Measurements from ENCODE around the gene GDF15. TPM values are rescaled to one million over a fixed set of nuclear protein-coding genes. Genes with fewer than 3 reads are reported as not detected.

Gene GDF15
- total RNA-seq, 1 experiment from 2014 or later: 425 TPM

- Histone ChIP-seq H3K27me3 (ENCODE audit: insufficient read depth, low read length) (no peaks in the 10 kb centered on the region), H3K9me2 (ENCODE audit: insufficient read depth) (no peaks in the 10 kb centered on the region), H3K4me3 (replicated peaks in 1 of 2; ENCODE audit: low read depth in 1 of 2, low read length in 2 of 2) (no peak overlapping the region), H2AFZ (ENCODE audit: low read depth, low read length, poor library complexity, severe bottlenecking) (no peak overlapping the region), H3K27ac (ENCODE audit: low read depth, low read length) (peak overlapping the region; percentile 82), H3K79me2 (ENCODE audit: insufficient read depth, low read length) (peaks cover 16% of the 10 kb centered on the region), H3K9me3 (ENCODE audit: control insufficient read depth in 1 of 2, insufficient read depth in 1 of 2, low read depth in 1 of 2, low read length in 2 of 2) (no peaks in the 10 kb centered on the region), H3K4me1 (ENCODE audit: control insufficient read depth in 1 of 2, insufficient read depth in 2 of 2, low read length in 2 of 2) (peaks cover 21 to 60% of the 10 kb centered on the region in 2 experiments), H4K20me1 (ENCODE audit: insufficient read depth) (no peaks in the 10 kb centered on the region), H3K36me3 (ENCODE audit: control insufficient read depth in 1 of 2, insufficient read depth in 2 of 2, low read length in 2 of 2) (peaks cover 0 to 6% of the 10 kb centered on the region in 2 experiments; a peak in 2 of 4 replicates), H3K4me2 (ENCODE audit: low read length) (peak overlapping the region; percentile 33; the same call in 1 of the 2 replicates), H3K9ac (ENCODE audit: low read length) (no peak overlapping the region)
- RAD21 ChIA-PET (ENCODE audit: low non-redundant PET in 1 of 2, low total read pairs in 2 of 2, uncharacterized antibody in 2 of 2, unreplicated experiment in 2 of 2): no interaction called here
- DNase-seq (ENCODE audit: low read depth, low spot score) (no peak), ATAC-seq (no peak)
- no TSS peak for BruUV-seq (replicated peaks)
- CTCF ChIA-PET: interaction anchor here (0.8 to 2.6 kb wide), 5 partner anchors 14 to 111 kb away, joined by 3 to 11 read pairs (median 3); partner anchors contain the start of gene SSBP4
- TF ChIP-seq, protein P1, sequence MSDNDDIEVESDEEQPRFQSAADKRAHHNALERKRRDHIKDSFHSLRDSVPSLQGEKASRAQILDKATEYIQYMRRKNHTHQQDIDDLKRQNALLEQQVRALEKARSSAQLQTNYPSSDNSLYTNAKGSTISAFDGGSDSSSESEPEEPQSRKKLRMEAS (IDR thresholded peaks at IDR 0.05): no peak
- TF ChIP-seq ZNF274 (IDR thresholded peaks at IDR 0.05; ENCODE audit: low read depth, low read length) (no peak), ZFX (IDR thresholded peaks at IDR 0.05) (no peak), EGR1 (IDR thresholded peaks at IDR 0.05; ENCODE audit: low read depth) (peak; percentile 1; the same call in 1 of the 2 replicates), TCF7L2 (IDR thresholded peaks at IDR 0.05; ENCODE audit: borderline replicate concordance, extremely low read depth, insufficient read depth, insufficient read length) (no peak), CEBPB (IDR thresholded peaks at IDR 0.05; ENCODE audit: low read depth) (peak; percentile 22; the same call in 1 of the 2 replicates), SP1 (IDR thresholded peaks at IDR 0.05; ENCODE audit: low read depth) (peak; percentile 27; the same call in 1 of the 2 replicates), JUND (IDR thresholded peaks at IDR 0.05) (peak; percentile 11), CBX3 (IDR thresholded peaks at IDR 0.05; ENCODE audit: low read depth) (no peak), EZH2phosphoT487 (IDR thresholded peaks at IDR 0.05; ENCODE audit: borderline replicate concordance) (no peak), SIN3A (IDR thresholded peaks at IDR 0.05; ENCODE audit: low read depth) (peak; percentile 36; the same call in 1 of the 2 replicates), POLR2AphosphoS5 (IDR thresholded peaks at IDR 0.05; ENCODE audit: low read depth, low read length) (peak; percentile 56)
- TF ChIP-seq, protein P2, sequence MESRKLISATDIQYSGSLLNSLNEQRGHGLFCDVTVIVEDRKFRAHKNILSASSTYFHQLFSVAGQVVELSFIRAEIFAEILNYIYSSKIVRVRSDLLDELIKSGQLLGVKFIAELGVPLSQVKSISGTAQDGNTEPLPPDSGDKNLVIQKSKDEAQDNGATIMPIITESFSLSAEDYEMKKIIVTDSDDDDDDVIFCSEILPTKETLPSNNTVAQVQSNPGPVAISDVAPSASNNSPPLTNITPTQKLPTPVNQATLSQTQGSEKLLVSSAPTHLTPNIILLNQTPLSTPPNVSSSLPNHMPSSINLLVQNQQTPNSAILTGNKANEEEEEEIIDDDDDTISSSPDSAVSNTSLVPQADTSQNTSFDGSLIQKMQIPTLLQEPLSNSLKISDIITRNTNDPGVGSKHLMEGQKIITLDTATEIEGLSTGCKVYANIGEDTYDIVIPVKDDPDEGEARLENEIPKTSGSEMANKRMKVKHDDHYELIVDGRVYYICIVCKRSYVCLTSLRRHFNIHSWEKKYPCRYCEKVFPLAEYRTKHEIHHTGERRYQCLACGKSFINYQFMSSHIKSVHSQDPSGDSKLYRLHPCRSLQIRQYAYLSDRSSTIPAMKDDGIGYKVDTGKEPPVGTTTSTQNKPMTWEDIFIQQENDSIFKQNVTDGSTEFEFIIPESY (IDR thresholded peaks at IDR 0.05; ENCODE audit: extremely low read depth, insufficient replicate concordance, low read length): no peak
- TF ChIP-seq, protein P3, sequence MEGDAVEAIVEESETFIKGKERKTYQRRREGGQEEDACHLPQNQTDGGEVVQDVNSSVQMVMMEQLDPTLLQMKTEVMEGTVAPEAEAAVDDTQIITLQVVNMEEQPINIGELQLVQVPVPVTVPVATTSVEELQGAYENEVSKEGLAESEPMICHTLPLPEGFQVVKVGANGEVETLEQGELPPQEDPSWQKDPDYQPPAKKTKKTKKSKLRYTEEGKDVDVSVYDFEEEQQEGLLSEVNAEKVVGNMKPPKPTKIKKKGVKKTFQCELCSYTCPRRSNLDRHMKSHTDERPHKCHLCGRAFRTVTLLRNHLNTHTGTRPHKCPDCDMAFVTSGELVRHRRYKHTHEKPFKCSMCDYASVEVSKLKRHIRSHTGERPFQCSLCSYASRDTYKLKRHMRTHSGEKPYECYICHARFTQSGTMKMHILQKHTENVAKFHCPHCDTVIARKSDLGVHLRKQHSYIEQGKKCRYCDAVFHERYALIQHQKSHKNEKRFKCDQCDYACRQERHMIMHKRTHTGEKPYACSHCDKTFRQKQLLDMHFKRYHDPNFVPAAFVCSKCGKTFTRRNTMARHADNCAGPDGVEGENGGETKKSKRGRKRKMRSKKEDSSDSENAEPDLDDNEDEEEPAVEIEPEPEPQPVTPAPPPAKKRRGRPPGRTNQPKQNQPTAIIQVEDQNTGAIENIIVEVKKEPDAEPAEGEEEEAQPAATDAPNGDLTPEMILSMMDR (IDR thresholded peaks at IDR 0.05 in 2 of 3, conservative IDR thresholded peaks at IDR 0.05 in 1 of 3; ENCODE audit: borderline replicate concordance in 1 of 3, insufficient read depth in 1 of 3, low read depth in 2 of 3, low read length in 2 of 3): no peak
- POLR2A ChIA-PET: interaction anchor here (0.8 to 5.7 kb wide), 18 partner anchors 9 to 187 kb away, joined by 3 to 58 read pairs (median 4); partner anchors contain the start of genes IQCN, JUND, LSM4 and RAB3A
- intact Hi-C loops (cut with micrococcal nuclease): no loop called here
Measured at GRCh38 chr19:18390065-18390907, 4.3 kb downstream of the GDF15 start.

All from HCT116 (cell line).